Keratinocyte (primary cell): ENCODE results near the gene PLPP4. TPM values are rescaled to one million over a fixed set of nuclear protein-coding genes. Genes with fewer than 3 reads are reported as not detected.

Experiments
- DNase-seq: peaks from one replicate; pipeline ENCODE4 v3.0.0-alpha.2; 2011; ENCODE audit warnings: low read depth, missing footprints, low spot score
- FAIRE-seq: peaks from 2 replicates; lab custom pipeline; 2011; peaks lifted over from hg19 to GRCh38; lab: Jason Lieb, UNC
- H2AFZ ChIP-seq: 2 replicates; pipeline ENCODE4 v1.6.0; 2012; ENCODE audit warnings: low read length, control low read depth, inconsistent platforms; ENCODE audit not compliant: control insufficient read depth
- H3K27ac ChIP-seq: 2 replicates; pipeline ENCODE4 v1.5.1; 2011; ENCODE audit warnings: low read length; ENCODE audit not compliant: control insufficient read depth, insufficient read depth
- H3K27me3 ChIP-seq: 3 replicates; pipeline ENCODE4 v1.6.0; 2011; ENCODE audit warnings: low read length; ENCODE audit not compliant: control insufficient read depth, insufficient read depth; ENCODE audit errors: extremely low read depth
- H3K36me3 ChIP-seq, 2 experiments: 2 replicates in 1 of 2; 3 replicates in 1 of 2; pipeline ENCODE4 v1.5.1; 2011; ENCODE audit warnings: low read length in 2 of 2, mild to moderate bottlenecking in 1 of 2; ENCODE audit not compliant: control insufficient read depth in 2 of 2, insufficient read depth in 2 of 2; ENCODE audit errors: extremely low read depth in 1 of 2
- H3K4me1 ChIP-seq: 3 replicates; pipeline ENCODE4 v1.5.1; 2011; ENCODE audit warnings: low read length; ENCODE audit not compliant: control insufficient read depth, insufficient read depth; ENCODE audit errors: extremely low read depth
- H3K4me2 ChIP-seq: 3 replicates; pipeline ENCODE4 v1.6.0; 2011; ENCODE audit warnings: low read depth, low read length; ENCODE audit not compliant: control insufficient read depth, insufficient read depth; ENCODE audit errors: extremely low read depth
- H3K4me3 ChIP-seq, 3 experiments: fragments of 200-600 bp in 1 of 3; sonication (generic) in 1 of 3; 2 replicates in 2 of 3; 3 replicates in 1 of 3; pipeline ENCODE4 v1.5.1; 2011 to 2016; ENCODE audit warnings: low read length in 3 of 3, mild to moderate bottlenecking in 3 of 3, control low read depth in 2 of 3, inconsistent platforms in 1 of 3, low read depth in 1 of 3, mixed read lengths in 1 of 3, mixed run types in 1 of 3, moderate library complexity in 1 of 3; ENCODE audit not compliant: control insufficient read depth in 2 of 3, insufficient read depth in 2 of 3; ENCODE audit errors: extremely low read depth in 1 of 3
- H3K79me2 ChIP-seq: 2 replicates; pipeline ENCODE4 v1.6.0; 2012; ENCODE audit warnings: low read length; ENCODE audit not compliant: control insufficient read depth, insufficient read depth
- H3K9ac ChIP-seq: 3 replicates; pipeline ENCODE4 v1.6.0; 2011; ENCODE audit warnings: low read length; ENCODE audit not compliant: control insufficient read depth, insufficient read depth; ENCODE audit errors: extremely low read depth
- H3K9me1 ChIP-seq: 3 replicates; pipeline ENCODE4 v1.6.0; 2011; ENCODE audit warnings: low read length; ENCODE audit not compliant: control insufficient read depth, insufficient read depth; ENCODE audit errors: extremely low read depth
- H3K9me3 ChIP-seq: 2 replicates; pipeline ENCODE4 v1.5.1; 2012; ENCODE audit warnings: low read depth, low read length; ENCODE audit not compliant: control insufficient read depth
- H4K20me1 ChIP-seq: 3 replicates; pipeline ENCODE4 v1.6.0; 2011; ENCODE audit warnings: low read length; ENCODE audit not compliant: control insufficient read depth, insufficient read depth; ENCODE audit errors: extremely low read depth
- CTCF ChIP-seq, 3 experiments: IDR thresholded peaks in 1 of 3; conservative IDR thresholded peaks in 1 of 3; optimal IDR thresholded peaks in 1 of 3; 2 replicates in 2 of 3; 3 replicates in 1 of 3; pipeline versions ENCODE3 to v1.5.1; 2011; ENCODE audit warnings: low read length in 3 of 3, mild to moderate bottlenecking in 3 of 3, moderate library complexity in 2 of 3, control low read depth in 1 of 3, inconsistent platforms in 1 of 3; ENCODE audit not compliant: insufficient read depth in 2 of 3; ENCODE audit errors: extremely low read depth in 1 of 3
- EZH2 ChIP-seq: IDR thresholded peaks from one replicate; pipeline ENCODE4 v1.6.1; 2012; ENCODE audit warnings: inconsistent platforms, mild to moderate bottlenecking, low read length, moderate library complexity
- dilution Hi-C: fragments of 300-500 bp; cut with MboI; formaldehyde crosslinking; loops from one replicate; pipeline ENCODE4 v1.7.0; 2020; ENCODE audit warnings: low sequenced_read_pairs; ENCODE audit not compliant: extremely low pct_ligation_motif_present
- polyA plus RNA-seq, 5 experiments: library from polyadenylated mRNA; depleted of rRNA in 3 of 5; stranded (reverse) in 3 of 5; stranded (forward) in 1 of 5; unstranded in 1 of 5; fragments of >200 nt; gene quantifications; 1 replicate in 1 of 5; 2 replicates in 3 of 5; 3 replicates in 1 of 5; pipeline versions ENCODE4 v1.2.1 to v1.2.3, GENCODE V29; 2011 to 2012; ENCODE audit warnings: missing spikeins in 2 of 5, low read depth in 1 of 5, low replicate concordance in 1 of 5

Gene PLPP4
- polyA plus RNA-seq, 1 donor (not counting 4 experiments of a cell fraction or from before 2014, with no cell fraction given) = 0.76 TPM

DNA sequence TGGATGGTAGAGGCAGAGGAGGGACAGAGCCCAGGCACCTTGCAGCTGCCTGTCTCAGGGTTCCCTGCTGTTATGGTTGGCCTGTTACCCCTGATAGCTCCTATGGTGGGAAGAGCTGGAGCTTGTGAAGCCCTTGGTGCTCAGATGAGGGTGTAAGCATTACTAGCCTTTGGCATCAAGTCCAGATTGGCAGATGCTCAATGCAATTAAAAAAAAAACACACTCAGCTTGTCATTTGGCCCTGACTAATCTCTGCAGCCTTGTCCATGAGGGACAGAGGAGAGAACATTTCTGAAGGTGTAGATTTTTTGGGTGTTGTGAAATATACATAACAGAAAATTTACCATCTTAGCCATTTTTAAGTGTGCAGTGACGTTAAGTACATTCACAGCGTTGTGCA is 86.3 kb downstream of the PLPP4 start:
- Histone ChIP-seq H3K4me1 (no peaks in the 10 kb centered on the region), H3K36me3 (no peaks in the 10 kb centered on the region), H3K27me3 (no peaks in the 10 kb centered on the region), H3K9me3 (no peaks in the 10 kb centered on the region), H3K4me2 (no peak overlapping the region), H2AFZ (no peak overlapping the region), H3K9ac (no peak overlapping the region), H3K9me1 (no peaks in the 10 kb centered on the region), H4K20me1 (no peaks in the 10 kb centered on the region), H3K27ac (no peak overlapping the region), H3K4me3 (no peak overlapping the region), H3K79me2 (no peaks in the 10 kb centered on the region)
- no peak for DNase-seq
- TF ChIP-seq EZH2 (no peak), CTCF (optimal IDR thresholded peaks at IDR 0.05 in 1 of 3, IDR thresholded peaks at IDR 0.05 in 1 of 3, conservative IDR thresholded peaks at IDR 0.05 in 1 of 3; ENCODE audit: extremely low read depth in 1 of 3, insufficient read depth in 2 of 3, low read length in 3 of 3) (no peak)
- no peak for FAIRE-seq
- dilution Hi-C loops = no loop called here

GRCh38 chr10:120548210-120548609 is 91.2 kb downstream of the PLPP4 start:
- DNase-seq = no peak
- Histone ChIP-seq H3K27ac (no peak overlapping the region), H2AFZ (no peak overlapping the region), H3K27me3 (no peaks in the 10 kb centered on the region), H3K79me2 (no peaks in the 10 kb centered on the region), H3K4me3 (no peak overlapping the region), H3K9me1 (no peaks in the 10 kb centered on the region), H3K9me3 (no peaks in the 10 kb centered on the region), H3K4me1 (no peaks in the 10 kb centered on the region), H3K4me2 (no peak overlapping the region), H3K36me3 (no peaks in the 10 kb centered on the region), H3K9ac (no peak overlapping the region), H4K20me1 (no peaks in the 10 kb centered on the region)
- no peak for FAIRE-seq
- dilution Hi-C loops = no loop called here
- TF ChIP-seq EZH2 (no peak), CTCF (optimal IDR thresholded peaks at IDR 0.05 in 1 of 3, IDR thresholded peaks at IDR 0.05 in 1 of 3, conservative IDR thresholded peaks at IDR 0.05 in 1 of 3; ENCODE audit: extremely low read depth in 1 of 3, insufficient read depth in 2 of 3, low read length in 3 of 3) (no peak)
